ENCODE measurements around the gene FOXO6.

GRCh38 chr1:41416081-41416480 lies 54.8 kb downstream of the FOXO6 start:
- TF ChIP-seq SP1 (IDR thresholded peaks at IDR 0.05) (no peak), ELF4 (IDR thresholded peaks at IDR 0.05) (no peak), BHLHE40 (IDR thresholded peaks at IDR 0.05; ENCODE audit: borderline replicate concordance) (no peak), FOXK2 (IDR thresholded peaks at IDR 0.05) (no peak), ZNF384 (IDR thresholded peaks at IDR 0.05) (no peak), PKNOX1 (IDR thresholded peaks at IDR 0.05) (no peak), CTBP1 (IDR thresholded peaks at IDR 0.05; ENCODE audit: borderline replicate concordance) (no peak), FOXM1 (IDR thresholded peaks at IDR 0.05; ENCODE audit: borderline replicate concordance) (no peak)

Data from HEK293T (cell line).